SK-N-MC (cell line): ENCODE data around the gene GSTA3.
"Not testable (repeated sequence)": the region's sequence is repeated elsewhere in the genome, so short reads cannot be mapped to it uniquely, and the experiment has no call there.

Experiments
- EZH2 ChIP-seq: fragments of 200-600 bp; sonication (generic); IDR thresholded peaks from one replicate; pipeline ENCODE4 v1.6.1; 2017; ENCODE audit warnings: antibody characterized with exemption
- FOXP2 ChIP-seq: optimal IDR thresholded peaks from 2 replicates; pipeline ENCODE3; 2011; ENCODE audit warnings: mild to moderate bottlenecking, moderate library complexity; ENCODE audit not compliant: insufficient read depth; ENCODE audit errors: extremely low read length, control extremely low read depth
- POLR2AphosphoS5 ChIP-seq: IDR thresholded peaks from 2 replicates; pipeline ENCODE4 v1.6.1; 2012; ENCODE audit warnings: mild to moderate bottlenecking, low read depth, low read length, borderline replicate concordance

DNA sequence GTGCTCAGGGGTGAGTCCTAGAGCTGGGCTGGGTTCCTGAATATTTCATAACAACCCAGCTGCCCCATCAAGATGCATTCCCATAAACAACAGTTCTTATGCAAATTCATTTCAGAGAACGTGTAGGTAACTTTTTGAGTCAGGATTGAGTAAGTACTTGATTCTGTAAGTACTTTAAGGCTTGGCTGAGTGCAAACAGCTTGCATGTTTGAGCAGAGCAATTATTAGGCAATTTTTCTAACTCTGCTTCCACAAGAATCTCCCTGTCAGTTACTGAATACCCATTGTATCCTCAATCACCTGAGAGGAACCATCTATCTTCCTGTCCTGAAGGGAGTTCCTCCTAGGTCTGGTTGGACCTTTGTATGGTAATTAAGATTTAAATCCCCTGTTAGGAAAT lies 10.0 kb upstream of the GSTA3 start:
- TF ChIP-seq EZH2, POLR2AphosphoS5, FOXP2: not testable (repeated sequence)
